PC-9 (cell line): Measurements from ENCODE around the gene MBNL2. TPM values are rescaled to one million over a fixed set of nuclear protein-coding genes. Genes with fewer than 3 reads are reported as not detected.

ENCODE experiments used
- BruUV-seq: library from RNA; stranded (reverse); fragments of 400-500 nt; replicated peaks from 2 replicates; lab custom pipeline; 2021; lab: Mats Ljungman, UMichigan
- CTCF ChIA-PET: fragments of 300-600 bp; sonication (Branson Sonifier 250); formaldehyde crosslinking; loops from one replicate; lab custom pipeline; 2022; ENCODE audit warnings: antibody characterized with exemption; lab: Charles Lee
- POLR2A ChIA-PET: fragments of 300-600 bp; sonication (Branson Sonifier 250); formaldehyde crosslinking; loops from one replicate; lab custom pipeline; 2022; ENCODE audit warnings: antibody characterized with exemption; ENCODE audit not compliant: unreplicated experiment; lab: Charles Lee
- DNase-seq, 2 experiments: peaks; one replicate each; pipeline versions ENCODE4 v3.0.0 to v3.0.0-alpha.2; 2015 to 2022; ENCODE audit warnings: mixed read lengths in 1 of 2
- H2AFZ ChIP-seq: fragments of 200-600 bp; sonication (generic); 2 replicates; pipeline ENCODE4 v1.8.1; 2017; ENCODE audit warnings: antibody characterized with exemption
- H3F3A ChIP-seq: fragments of 200-600 bp; sonication (generic); 2 replicates; pipeline ENCODE4 v1.8.1; 2017; ENCODE audit warnings: antibody characterized with exemption, mild to moderate bottlenecking, low read depth; ENCODE audit not compliant: insufficient read depth
- H3K27ac ChIP-seq: fragments of 200-600 bp; sonication (generic); 2 replicates; pipeline ENCODE4 v1.6.1; 2016; ENCODE audit warnings: mixed run types
- H3K27me3 ChIP-seq: fragments of 200-600 bp; sonication (generic); 2 replicates; pipeline ENCODE4 v1.6.1; 2016; ENCODE audit warnings: low read depth, mixed run types; ENCODE audit not compliant: insufficient read depth
- H3K36me3 ChIP-seq: fragments of 200-600 bp; sonication (generic); 2 replicates; pipeline ENCODE4 v1.6.1; 2016; ENCODE audit warnings: low read depth, mixed run types
- H3K4me1 ChIP-seq: fragments of 200-600 bp; sonication (generic); replicated peaks from 2 replicates; pipeline ENCODE4 v1.6.1; 2016; ENCODE audit warnings: mixed run types; ENCODE audit not compliant: insufficient read depth
- H3K4me2 ChIP-seq: fragments of 200-600 bp; sonication (generic); 2 replicates; pipeline ENCODE4 v1.6.1; 2017; ENCODE audit warnings: mixed run types
- H3K4me3 ChIP-seq: fragments of 200-600 bp; sonication (generic); 2 replicates; pipeline ENCODE4 v1.6.1; 2016; ENCODE audit warnings: mixed run types
- H3K79me2 ChIP-seq: fragments of 200-600 bp; sonication (generic); 2 replicates; pipeline ENCODE4 v1.6.1; 2017; ENCODE audit warnings: low read depth, mixed run types
- H3K9me2 ChIP-seq: fragments of 200-600 bp; sonication (generic); 2 replicates; pipeline ENCODE4 v1.8.1; 2017; ENCODE audit warnings: mild to moderate bottlenecking; ENCODE audit not compliant: insufficient read depth
- H3K9me3 ChIP-seq: fragments of 200-600 bp; sonication (generic); 2 replicates; pipeline ENCODE4 v1.8.1; 2016; ENCODE audit warnings: low read depth; ENCODE audit not compliant: insufficient read depth
- H4K20me1 ChIP-seq: fragments of 200-600 bp; sonication (generic); 2 replicates; pipeline ENCODE4 v1.8.1; 2017; ENCODE audit not compliant: insufficient read depth
- EZH2 ChIP-seq: fragments of 200-600 bp; sonication (generic); IDR thresholded peaks from 2 replicates; pipeline ENCODE4 v1.8.0; 2017; ENCODE audit warnings: antibody characterized with exemption, low read depth
- intact Hi-C: fragments of 100-400 bp; cut with micrococcal nuclease; formaldehyde crosslinking; loops from one replicate; pipeline ENCODE4 v1.10.0; 2022; ENCODE audit not compliant: unreplicated experiment
- total RNA-seq: library from RNA; stranded (reverse); gene quantifications from 2 replicates; pipeline ENCODE4 v1.2.3, GENCODE V29; 2021
- TF ChIP-seq, protein P1 (sequence below): fragments of 200-600 bp; sonication (generic); conservative IDR thresholded peaks from 2 replicates; pipeline ENCODE4 v1.6.1; 2017; ENCODE audit warnings: mixed run types, antibody characterized with exemption, mild to moderate bottlenecking, moderate library complexity

MBNL2 gene
- total RNA-seq, 1 experiment from 2014 or later = 91.3 TPM

GRCh38 chr13:97266772-97267417, 44.8 kb downstream of the MBNL2 start:
- Histone ChIP-seq H3K4me1 (peaks cover 15% of the 10 kb centered on the region), H2AFZ (no peak overlapping the region), H3F3A (peaks cover 30% of the 10 kb centered on the region), H4K20me1 (peaks cover 6% of the 10 kb centered on the region), H3K36me3 (peaks cover 65% of the 10 kb centered on the region), H3K27me3 (no peaks in the 10 kb centered on the region), H3K4me3 (no peak overlapping the region), H3K79me2 (peaks cover 97% of the 10 kb centered on the region), H3K27ac (no peak overlapping the region), H3K9me3 (no peaks in the 10 kb centered on the region), H3K9me2 (no peaks in the 10 kb centered on the region), H3K4me2 (no peak overlapping the region)
- ChIA-PET POLR2A (interaction anchor here (0.5 kb wide), 1 partner anchor 61 kb away, joined by 3 read pairs; no protein-coding TSS in a partner anchor), CTCF (no interaction called here)
- intact Hi-C loops = no loop called here
- DNase-seq = no peak
- no TSS peak for BruUV-seq
- TF ChIP-seq, protein P1, sequence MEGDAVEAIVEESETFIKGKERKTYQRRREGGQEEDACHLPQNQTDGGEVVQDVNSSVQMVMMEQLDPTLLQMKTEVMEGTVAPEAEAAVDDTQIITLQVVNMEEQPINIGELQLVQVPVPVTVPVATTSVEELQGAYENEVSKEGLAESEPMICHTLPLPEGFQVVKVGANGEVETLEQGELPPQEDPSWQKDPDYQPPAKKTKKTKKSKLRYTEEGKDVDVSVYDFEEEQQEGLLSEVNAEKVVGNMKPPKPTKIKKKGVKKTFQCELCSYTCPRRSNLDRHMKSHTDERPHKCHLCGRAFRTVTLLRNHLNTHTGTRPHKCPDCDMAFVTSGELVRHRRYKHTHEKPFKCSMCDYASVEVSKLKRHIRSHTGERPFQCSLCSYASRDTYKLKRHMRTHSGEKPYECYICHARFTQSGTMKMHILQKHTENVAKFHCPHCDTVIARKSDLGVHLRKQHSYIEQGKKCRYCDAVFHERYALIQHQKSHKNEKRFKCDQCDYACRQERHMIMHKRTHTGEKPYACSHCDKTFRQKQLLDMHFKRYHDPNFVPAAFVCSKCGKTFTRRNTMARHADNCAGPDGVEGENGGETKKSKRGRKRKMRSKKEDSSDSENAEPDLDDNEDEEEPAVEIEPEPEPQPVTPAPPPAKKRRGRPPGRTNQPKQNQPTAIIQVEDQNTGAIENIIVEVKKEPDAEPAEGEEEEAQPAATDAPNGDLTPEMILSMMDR = no peak
- TF ChIP-seq EZH2 = no peak

DNA sequence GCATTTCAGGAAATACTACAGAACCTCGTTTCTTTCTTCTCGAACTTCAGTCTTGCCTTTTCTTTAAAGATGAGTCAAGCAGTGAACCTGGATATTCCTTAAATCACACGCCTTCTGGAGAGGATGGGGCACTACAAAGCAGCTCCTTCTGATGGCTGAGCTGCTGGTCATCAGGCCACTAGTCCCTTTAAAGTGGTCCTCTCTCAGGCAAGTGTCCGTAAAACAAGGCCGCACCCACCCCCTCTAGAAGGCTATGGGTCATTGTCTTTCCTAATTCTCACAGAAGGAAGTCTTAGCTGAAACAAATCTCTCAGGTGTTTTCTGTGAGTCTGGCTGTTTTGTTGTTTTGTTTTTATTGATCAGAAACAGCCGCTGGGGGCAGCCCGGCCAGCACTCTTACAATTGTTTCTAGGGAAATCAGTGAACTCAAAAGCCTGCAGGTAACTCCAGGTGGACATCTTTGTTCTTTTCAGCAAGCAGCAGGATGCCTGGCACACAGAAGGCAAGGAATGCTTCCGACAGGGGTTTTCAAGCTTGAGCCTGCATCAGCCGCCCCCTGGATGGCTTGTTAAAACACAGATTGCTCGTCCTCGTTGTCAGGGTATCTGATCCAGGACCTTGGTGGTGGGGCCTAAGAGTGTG, 45.4 kb downstream of the MBNL2 start:
- CTCF ChIA-PET = no interaction called here

DNA sequence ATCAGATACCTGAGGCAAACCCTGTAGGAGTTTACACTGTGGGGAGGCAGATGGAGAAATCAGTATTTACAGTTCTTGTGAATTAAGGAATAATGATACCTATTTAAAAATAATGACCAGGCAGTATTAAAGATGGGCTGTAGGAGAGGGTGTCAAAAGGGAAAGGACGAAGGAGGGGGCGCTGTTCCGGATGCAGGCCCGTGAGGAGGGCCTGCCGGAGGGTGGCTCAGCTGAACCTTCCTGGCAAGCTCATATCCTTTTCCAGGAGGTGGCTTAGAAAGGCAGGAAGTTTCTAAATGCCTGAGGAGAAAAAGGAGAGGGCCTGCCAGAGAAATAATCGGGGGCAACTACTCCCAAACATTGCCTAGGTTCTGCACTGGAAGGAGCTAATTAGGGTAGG, 46.6 kb downstream of the MBNL2 start:
- no TSS peak for BruUV-seq
- Histone ChIP-seq H3F3A (peaks cover 47% of the 10 kb centered on the region), H3K36me3 (peaks cover 60% of the 10 kb centered on the region), H2AFZ (no peak overlapping the region), H3K27ac (no peak overlapping the region), H3K9me2 (no peaks in the 10 kb centered on the region), H3K4me2 (no peak overlapping the region), H3K4me3 (no peak overlapping the region), H3K9me3 (no peaks in the 10 kb centered on the region), H4K20me1 (peaks cover 12% of the 10 kb centered on the region), H3K79me2 (peaks cover 97% of the 10 kb centered on the region), H3K27me3 (no peaks in the 10 kb centered on the region), H3K4me1 (peaks cover 34% of the 10 kb centered on the region)
- CTCF ChIA-PET = no interaction called here
- no peak for DNase-seq
- POLR2A ChIA-PET = interaction anchor here (0.7 kb wide), 1 partner anchor 33 kb away, joined by 3 read pairs; no protein-coding TSS in a partner anchor
- TF ChIP-seq, protein P1 = no peak
- TF ChIP-seq EZH2 = no peak
- intact Hi-C loops = no loop called here

More for the DNA sequence above, 45.4 kb downstream of the MBNL2 start:
- H2AFZ ChIP-seq = no peak overlapping the region
- peaks cover 35% of the 10 kb centered on the region for H3F3A ChIP-seq
- H3K27ac ChIP-seq = no peak overlapping the region
- POLR2A ChIA-PET = no interaction called here
- no peaks in the 10 kb centered on the region for H3K9me2 ChIP-seq
- H4K20me1 ChIP-seq = peaks cover 12% of the 10 kb centered on the region
- peaks cover 60% of the 10 kb centered on the region for H3K36me3 ChIP-seq
- no TSS peak for BruUV-seq
- no peak overlapping the region for H3K4me3 ChIP-seq
- H3K4me1 ChIP-seq = peaks cover 21% of the 10 kb centered on the region
- H3K27me3 ChIP-seq = no peaks in the 10 kb centered on the region
- peaks cover 97% of the 10 kb centered on the region for H3K79me2 ChIP-seq
- no peaks in the 10 kb centered on the region for H3K9me3 ChIP-seq
- intact Hi-C loops = no loop called here
- no peak for DNase-seq
- TF ChIP-seq, protein P1 = no peak
- TF ChIP-seq EZH2 = no peak
- H3K4me2 ChIP-seq = no peak overlapping the region
